Trophoblast cell (in vitro differentiated cells and primary cell): ENCODE results near the gene P2RY8.
"Not testable (repeated sequence)": the region's sequence is repeated elsewhere in the genome, so short reads cannot be mapped to it uniquely, and the experiment has no call there.

ENCODE experiments used
- DNase-seq, 2 donors: peaks; one replicate each; pipeline ENCODE4 v3.0.0-alpha.2; 2016
- H2AFZ ChIP-seq: 2 replicates; pipeline ENCODE4 v1.6.1; 2013; ENCODE audit warnings: low read length, moderate library complexity, mild to moderate bottlenecking; ENCODE audit not compliant: insufficient read depth, poor library complexity
- H2AK5ac ChIP-seq: 2 replicates; pipeline ENCODE4 v1.6.1; 2013; ENCODE audit warnings: mild to moderate bottlenecking, low read length
- H2BK120ac ChIP-seq: 2 replicates; pipeline ENCODE4 v1.6.1; 2013; ENCODE audit warnings: low read length, mild to moderate bottlenecking, moderate library complexity; ENCODE audit not compliant: insufficient read depth, poor library complexity
- H2BK12ac ChIP-seq: 2 replicates; pipeline ENCODE4 v1.6.1; 2013; ENCODE audit warnings: mild to moderate bottlenecking, low read length, moderate library complexity
- H2BK5ac ChIP-seq: 2 replicates; pipeline ENCODE4 v1.6.1; 2013; ENCODE audit warnings: low read length, low read depth, moderate library complexity, mild to moderate bottlenecking; ENCODE audit not compliant: poor library complexity
- H3K14ac ChIP-seq: 2 replicates; pipeline ENCODE4 v1.6.1; 2013; ENCODE audit warnings: mild to moderate bottlenecking, low read length
- H3K18ac ChIP-seq: 2 replicates; pipeline ENCODE4 v1.6.1; 2013; ENCODE audit warnings: mild to moderate bottlenecking, low read length
- H3K23ac ChIP-seq: 2 replicates; pipeline ENCODE4 v1.6.1; 2013; ENCODE audit warnings: low read length
- H3K27ac ChIP-seq: 2 replicates; pipeline ENCODE4 v1.5.1; 2013; ENCODE audit warnings: low read depth, mild to moderate bottlenecking, inconsistent platforms, low read length, moderate library complexity
- H3K27me3 ChIP-seq: 2 replicates; pipeline ENCODE4 v1.6.1; 2013; ENCODE audit warnings: inconsistent platforms, mild to moderate bottlenecking, low read length, moderate library complexity; ENCODE audit not compliant: insufficient read depth
- H3K36me3 ChIP-seq, 2 experiments: 1 replicate in 1 of 2; 2 replicates in 1 of 2; pipeline ENCODE4 v1.6.1; 2013; ENCODE audit warnings: low read length in 2 of 2, mild to moderate bottlenecking in 2 of 2, moderate library complexity in 1 of 2; ENCODE audit not compliant: insufficient read depth in 2 of 2, control insufficient read depth in 1 of 2
- H3K4ac ChIP-seq: 2 replicates; pipeline ENCODE4 v1.6.1; 2013; ENCODE audit warnings: low read depth, mild to moderate bottlenecking, low read length, moderate library complexity
- H3K4me1 ChIP-seq, 2 experiments: 1 replicate in 1 of 2; 2 replicates in 1 of 2; pipeline ENCODE4 v1.6.1; 2013; ENCODE audit warnings: low read length in 2 of 2, mild to moderate bottlenecking in 2 of 2, moderate library complexity in 1 of 2; ENCODE audit not compliant: insufficient read depth in 2 of 2, control insufficient read depth in 1 of 2
- H3K4me2 ChIP-seq: 2 replicates; pipeline ENCODE4 v1.6.1; 2013; ENCODE audit warnings: inconsistent platforms, mild to moderate bottlenecking, low read length, moderate library complexity
- H3K4me3 ChIP-seq: 2 replicates; pipeline ENCODE4 v1.5.1; 2013; ENCODE audit warnings: mild to moderate bottlenecking, low read depth, low read length, inconsistent platforms
- H3K79me1 ChIP-seq: one replicate; pipeline ENCODE4 v1.6.1; 2013; ENCODE audit warnings: low read length
- H3K79me2 ChIP-seq: 2 replicates; pipeline ENCODE4 v1.6.1; 2013; ENCODE audit warnings: low read length, mild to moderate bottlenecking; ENCODE audit not compliant: control insufficient read depth, insufficient read depth, poor library complexity
- H3K9ac ChIP-seq: 2 replicates; pipeline ENCODE4 v1.6.1; 2013; ENCODE audit warnings: mild to moderate bottlenecking, low read length
- H3K9me3 ChIP-seq: 2 replicates; pipeline ENCODE4 v1.6.1; 2013; ENCODE audit warnings: low read depth, mild to moderate bottlenecking, control low read depth, inconsistent platforms, low read length; ENCODE audit not compliant: insufficient read depth
- H4K12ac ChIP-seq: 2 replicates; pipeline ENCODE4 v1.6.1; 2013; ENCODE audit warnings: low read depth, mild to moderate bottlenecking, low read length, moderate library complexity
- H4K8ac ChIP-seq: 2 replicates; pipeline ENCODE4 v1.6.1; 2013; ENCODE audit warnings: low read depth, mild to moderate bottlenecking, low read length, moderate library complexity
- H4K91ac ChIP-seq: one replicate; pipeline ENCODE4 v1.6.1; 2013; ENCODE audit warnings: low read depth, mild to moderate bottlenecking, low read length, moderate library complexity
- WGBS: extraction: QIAGEN DNeasy Blood & Tissue Kit; methylation state at CpG from one replicate; pipeline ENCODE4 v1.1.7; 2013; ENCODE audit warnings: missing lambda C conversion rate; ENCODE audit not compliant: insufficient read length, insufficient coverage; ENCODE audit errors: extremely low coverage; 5-methylcytosine and 5-hydroxymethylcytosine counted together

The P2RY8 gene

GRCh38 chrX:1537716-1538090 is 718 bp upstream of the P2RY8 start:
- not testable (repeated sequence) for DNase-seq, H3K27ac ChIP-seq, H3K18ac ChIP-seq, H2BK120ac ChIP-seq, H3K79me2 ChIP-seq, H2AK5ac ChIP-seq, H3K14ac ChIP-seq, H3K4me3 ChIP-seq, H2AFZ ChIP-seq, H3K9ac ChIP-seq, H3K27me3 ChIP-seq, H3K9me3 ChIP-seq, H2BK12ac ChIP-seq, H4K91ac ChIP-seq, H4K12ac ChIP-seq, H3K36me3 ChIP-seq, H3K79me1 ChIP-seq, H3K4me1 ChIP-seq, H3K4me2 ChIP-seq, H2BK5ac ChIP-seq, H4K8ac ChIP-seq, H3K23ac ChIP-seq, H3K4ac ChIP-seq
- no CpG with 5 or more reads among the region's 7 CpGs for WGBS

GRCh38 chrX:1536712-1537030 is 314 bp downstream of the P2RY8 start:
- Histone ChIP-seq H3K4ac (no peak overlapping the region), H3K9me3 (peaks cover 2% of the 10 kb centered on the region), H2BK120ac (no peak overlapping the region), H3K23ac (no peak overlapping the region), H2BK5ac (no peak overlapping the region), H2AFZ (no peak overlapping the region), H3K18ac (no peak overlapping the region), H4K12ac (no peak overlapping the region), H3K79me2 (no peaks in the 10 kb centered on the region), H3K79me1 (no peaks in the 10 kb centered on the region), H3K4me1 (no peaks in the 10 kb centered on the region), H2BK12ac (no peak overlapping the region), H4K91ac (no peak overlapping the region), H4K8ac (no peak overlapping the region), H3K27me3 (no peaks in the 10 kb centered on the region), H3K4me3 (no peak overlapping the region), H3K4me2 (no peak overlapping the region), H3K27ac (no peak overlapping the region), H3K9ac (no peak overlapping the region), H2AK5ac (no peak overlapping the region), H3K14ac (no peak overlapping the region), H3K36me3 (no peaks in the 10 kb centered on the region)
- no peak for DNase-seq
- WGBS: no CpG with 5 or more reads among the region's 17 CpGs

DNA sequence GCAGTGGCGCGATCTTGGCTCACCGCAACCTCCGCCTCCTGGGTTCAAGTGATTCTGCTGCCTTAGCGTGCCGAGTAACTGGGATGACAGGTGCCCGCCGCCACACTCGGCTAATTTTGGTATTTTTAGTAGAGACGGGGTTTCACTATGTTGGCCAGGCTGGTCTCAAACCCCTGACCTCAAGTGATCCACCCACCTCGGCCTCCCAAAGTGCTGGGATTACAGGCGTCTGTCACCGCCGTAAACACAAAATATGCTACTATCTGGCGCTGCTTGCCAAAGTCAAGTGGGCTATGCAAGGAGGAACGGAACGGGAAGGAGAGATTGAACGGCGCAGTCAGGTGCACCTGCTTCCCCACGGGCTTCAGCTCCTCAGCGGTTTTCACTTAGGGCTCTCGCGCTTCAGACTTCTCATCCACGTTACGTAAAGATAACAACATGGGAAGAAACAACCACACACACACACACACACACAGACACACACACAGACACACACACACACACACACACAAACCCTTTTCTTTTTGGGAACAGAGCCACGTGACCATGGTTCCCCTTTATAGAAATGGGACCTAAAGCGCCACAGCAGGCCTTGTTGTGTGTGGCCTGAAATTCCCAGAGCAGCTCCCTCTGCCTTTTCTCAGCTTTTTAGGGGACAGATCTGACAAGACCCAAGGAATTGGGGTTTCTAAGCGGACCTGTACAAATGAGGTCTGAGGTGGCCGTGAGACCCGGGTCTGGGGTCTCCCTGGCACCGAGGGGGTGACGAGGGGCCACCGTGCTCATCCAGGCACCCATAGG is 1.5 kb downstream of the P2RY8 start:
- Histone ChIP-seq H3K4me3 (no peak overlapping the region), H3K79me2 (no peaks in the 10 kb centered on the region), H2AK5ac (no peak overlapping the region), H3K27ac (no peak overlapping the region), H3K18ac (no peak overlapping the region), H2BK120ac (no peak overlapping the region), H2BK5ac (no peak overlapping the region), H3K4me2 (no peak overlapping the region), H3K9me3 (peaks cover 2% of the 10 kb centered on the region), H3K4ac (no peak overlapping the region), H3K27me3 (no peaks in the 10 kb centered on the region), H4K8ac (no peak overlapping the region), H3K4me1 (no peaks in the 10 kb centered on the region), H3K79me1 (no peaks in the 10 kb centered on the region), H4K91ac (no peak overlapping the region), H3K36me3 (no peaks in the 10 kb centered on the region), H3K23ac (no peak overlapping the region), H3K9ac (no peak overlapping the region), H2AFZ (no peak overlapping the region), H2BK12ac (no peak overlapping the region), H4K12ac (no peak overlapping the region), H3K14ac (no peak overlapping the region)
- DNase-seq: peak in 1 of 2 donors; percentile 13
- WGBS: no CpG with 5 or more reads among the region's 33 CpGs

GRCh38 chrX:1534301-1535168 is 2.5 kb downstream of the P2RY8 start:
- Histone ChIP-seq H3K27me3 (no peaks in the 10 kb centered on the region), H3K23ac (peak overlapping the region; percentile 40), H2AK5ac (no peak overlapping the region), H3K9me3 (peaks cover 2% of the 10 kb centered on the region), H3K4me2 (no peak overlapping the region), H2BK12ac (no peak overlapping the region), H4K8ac (no peak overlapping the region), H3K4ac (no peak overlapping the region), H3K79me2 (no peaks in the 10 kb centered on the region), H3K14ac (no peak overlapping the region), H3K4me1 (no peaks in the 10 kb centered on the region), H2BK120ac (no peak overlapping the region), H3K79me1 (no peaks in the 10 kb centered on the region), H4K91ac (no peak overlapping the region), H3K36me3 (no peaks in the 10 kb centered on the region), H3K9ac (no peak overlapping the region), H3K4me3 (no peak overlapping the region), H3K27ac (no peak overlapping the region), H4K12ac (no peak overlapping the region), H2AFZ (no peak overlapping the region), H3K18ac (no peak overlapping the region), H2BK5ac (no peak overlapping the region)
- no CpG with 5 or more reads among the region's 22 CpGs for WGBS
- DNase-seq: no peak
